ENCODE data around the gene DEFB132. TPM values are rescaled to one million over a fixed set of nuclear protein-coding genes. Genes with fewer than 3 reads are reported as not detected.

Gene DEFB132
- total and polyA plus RNA-seq, 2 of the 8 experiments (the other 6 are each of a cell fraction or from before 2014, with no cell fraction given) = not detected

DNA sequence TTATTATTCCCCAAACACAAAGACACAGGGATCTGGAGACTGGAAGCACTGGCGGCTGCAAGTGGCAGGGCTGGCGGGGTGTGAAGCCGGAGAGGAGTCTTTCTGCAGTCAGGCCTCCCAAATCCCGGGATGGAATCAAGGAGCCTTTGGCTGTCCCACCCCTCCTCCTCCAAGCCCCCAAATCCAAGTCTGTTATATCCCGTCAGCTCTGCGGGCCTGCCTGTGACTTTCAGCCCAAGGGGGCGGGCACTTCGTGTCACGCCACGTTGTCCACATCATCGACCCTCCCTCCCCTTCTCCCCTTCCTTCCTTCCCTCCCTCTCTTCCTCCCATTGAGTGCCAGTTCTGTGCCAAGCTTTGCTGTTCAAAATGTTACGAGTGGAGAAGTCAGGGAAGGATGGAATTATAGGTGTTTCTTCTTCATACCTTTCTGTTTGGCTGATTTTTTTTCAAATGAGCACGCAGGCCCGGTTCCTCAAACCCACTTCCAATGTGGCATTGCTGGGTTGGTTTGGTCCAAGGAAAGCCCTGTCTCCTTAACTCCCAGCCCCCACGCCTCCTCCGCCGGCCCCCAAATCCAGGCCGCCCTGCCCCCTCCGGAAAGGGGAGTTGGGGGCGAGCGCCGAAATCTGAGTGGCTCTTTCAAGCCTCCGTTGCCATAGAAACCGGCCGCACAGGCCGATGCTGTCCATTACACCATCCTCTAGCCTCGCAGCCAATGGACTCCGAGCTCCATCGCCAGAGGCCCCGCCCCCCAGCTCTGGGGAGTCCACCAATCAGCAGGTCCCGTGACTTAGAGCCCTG, 52.5 kb downstream of the DEFB132 start (continued):
- peak; percentile 50 to 53; a peak in 2 of 4 replicates for TF ChIP-seq SIN3A (conservative IDR thresholded peaks at IDR 0.05 in 1 of 2, IDR thresholded peaks at IDR 0.05 in 1 of 2; ENCODE audit: low read depth in 1 of 2, low read length in 2 of 2)
- TF ChIP-seq TAF7 (optimal IDR thresholded peaks at IDR 0.05; ENCODE audit: borderline replicate concordance, low read depth, low read length) = peak; percentile 21
- TF ChIP-seq, protein P1, sequence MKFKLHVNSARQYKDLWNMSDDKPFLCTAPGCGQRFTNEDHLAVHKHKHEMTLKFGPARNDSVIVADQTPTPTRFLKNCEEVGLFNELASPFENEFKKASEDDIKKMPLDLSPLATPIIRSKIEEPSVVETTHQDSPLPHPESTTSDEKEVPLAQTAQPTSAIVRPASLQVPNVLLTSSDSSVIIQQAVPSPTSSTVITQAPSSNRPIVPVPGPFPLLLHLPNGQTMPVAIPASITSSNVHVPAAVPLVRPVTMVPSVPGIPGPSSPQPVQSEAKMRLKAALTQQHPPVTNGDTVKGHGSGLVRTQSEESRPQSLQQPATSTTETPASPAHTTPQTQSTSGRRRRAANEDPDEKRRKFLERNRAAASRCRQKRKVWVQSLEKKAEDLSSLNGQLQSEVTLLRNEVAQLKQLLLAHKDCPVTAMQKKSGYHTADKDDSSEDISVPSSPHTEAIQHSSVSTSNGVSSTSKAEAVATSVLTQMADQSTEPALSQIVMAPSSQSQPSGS (IDR thresholded peaks at IDR 0.05; ENCODE audit: low read length) = 0 out of 2 replicates have a peak, but pooled peaks have one; percentile 8
- TF ChIP-seq NRF1 (IDR thresholded peaks at IDR 0.05; ENCODE audit: low read depth, low read length) = no peak
- peak; percentile 54 to 77 for TF ChIP-seq POLR2A (IDR thresholded peaks at IDR 0.05; ENCODE audit: control extremely low read depth in 1 of 2, low read depth in 2 of 2, low read length in 2 of 2)
- TF ChIP-seq SP2 (IDR thresholded peaks at IDR 0.05; ENCODE audit: low read length) = peak; percentile 26; the same call in 1 of the 2 replicates
- TF ChIP-seq RFX5 (IDR thresholded peaks at IDR 0.05; ENCODE audit: borderline replicate concordance, low read depth, low read length) = 0 out of 2 replicates have a peak, but pooled peaks have one; percentile 37
- TF ChIP-seq SIRT6 (IDR thresholded peaks at IDR 0.05; ENCODE audit: low read length) = no peak
- TF ChIP-seq EGR1 (IDR thresholded peaks at IDR 0.05; ENCODE audit: borderline replicate concordance, low read depth, low read length) = 0 out of 2 replicates have a peak, but pooled peaks have one; percentile 10
- TF ChIP-seq, protein P2, sequence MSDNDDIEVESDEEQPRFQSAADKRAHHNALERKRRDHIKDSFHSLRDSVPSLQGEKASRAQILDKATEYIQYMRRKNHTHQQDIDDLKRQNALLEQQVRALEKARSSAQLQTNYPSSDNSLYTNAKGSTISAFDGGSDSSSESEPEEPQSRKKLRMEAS (IDR thresholded peaks at IDR 0.05) = peak; percentile 60
- no peak for TF ChIP-seq SRF (IDR thresholded peaks at IDR 0.05; ENCODE audit: low read depth, low read length)
- no peak for TF ChIP-seq YY1 (IDR thresholded peaks at IDR 0.05; ENCODE audit: low read depth, low read length)
- TF ChIP-seq BCL11A (IDR thresholded peaks at IDR 0.05; ENCODE audit: low read depth in 2 of 2, low read length in 2 of 2) = no peak
